Osteocyte (in vitro differentiated cells): Measurements from ENCODE around the gene PHF24. TPM values are rescaled to one million over a fixed set of nuclear protein-coding genes. Genes with fewer than 3 reads are reported as not detected.

ENCODE experiments used
- DNase-seq: peaks from one replicate; pipeline ENCODE4 v3.0.0; 2021; ENCODE audit warnings: mixed read lengths; ENCODE audit not compliant: unreplicated experiment; ENCODE audit errors: extremely low spot score
- H3K27ac Mint-ChIP-seq: one replicate; pipeline ENCODE4 v1.8.0; 2021; ENCODE audit warnings: mild to moderate bottlenecking, mixed read lengths; ENCODE audit not compliant: unreplicated experiment
- H3K27me3 Mint-ChIP-seq: one replicate; pipeline ENCODE4 v1.8.0; 2021; ENCODE audit warnings: mixed read lengths; ENCODE audit not compliant: unreplicated experiment
- H3K36me3 Mint-ChIP-seq: one replicate; pipeline ENCODE4 v1.8.0; 2021; ENCODE audit warnings: mixed read lengths; ENCODE audit not compliant: unreplicated experiment
- H3K4me1 Mint-ChIP-seq: one replicate; pipeline ENCODE4 v1.8.0; 2021; ENCODE audit warnings: mixed read lengths; ENCODE audit not compliant: unreplicated experiment
- H3K4me3 Mint-ChIP-seq: one replicate; pipeline ENCODE4 v1.8.0; 2021; ENCODE audit warnings: mild to moderate bottlenecking, moderate library complexity, mixed read lengths; ENCODE audit not compliant: unreplicated experiment
- H3K9me3 Mint-ChIP-seq: one replicate; pipeline ENCODE4 v1.8.0; 2021; ENCODE audit warnings: mixed read lengths; ENCODE audit not compliant: unreplicated experiment
- CTCF ChIP-seq: fragments of 200-600 bp; sonication (generic); IDR thresholded peaks from 2 replicates; pipeline ENCODE4 v1.5.0; 2021; ENCODE audit warnings: antibody characterized with exemption, mild to moderate bottlenecking, moderate library complexity
- total RNA-seq: library from RNA; stranded (reverse); gene quantifications from 2 replicates; pipeline ENCODE4 v1.2.1, GENCODE V29; 2021

The PHF24 gene
- total RNA-seq, 1 donor from 2014 or later: not detected

GRCh38 chr9:34961574-34962490 lies 3.7 kb downstream of the PHF24 start:
- no peak overlapping the region for H3K27ac Mint-ChIP-seq
- no peaks in the 10 kb centered on the region for H3K4me1 Mint-ChIP-seq
- H3K4me3 Mint-ChIP-seq: no peak overlapping the region
- peaks cover 82% of the 10 kb centered on the region for H3K27me3 Mint-ChIP-seq
- no peak for TF ChIP-seq CTCF
- H3K9me3 Mint-ChIP-seq: no peaks in the 10 kb centered on the region
- DNase-seq: no peak
- H3K36me3 Mint-ChIP-seq: no peaks in the 10 kb centered on the region

- H3K4me3 Mint-ChIP-seq: no peak overlapping the region
- TF ChIP-seq CTCF: no peak
- no peak for DNase-seq
- no peak overlapping the region for H3K27ac Mint-ChIP-seq
- no peaks in the 10 kb centered on the region for H3K36me3 Mint-ChIP-seq
- H3K9me3 Mint-ChIP-seq: no peaks in the 10 kb centered on the region
- no peaks in the 10 kb centered on the region for H3K4me1 Mint-ChIP-seq
- H3K27me3 Mint-ChIP-seq: peaks cover 84% of the 10 kb centered on the region
Observed at GRCh38 chr9:34962546-34962945, 4.5 kb downstream of the PHF24 start.

GRCh38 chr9:34963552-34963951 lies 5.5 kb downstream of the PHF24 start:
- Mint-ChIP-seq H3K4me3 (no peak overlapping the region), H3K27me3 (peaks cover 90% of the 10 kb centered on the region), H3K27ac (no peak overlapping the region), H3K4me1 (no peaks in the 10 kb centered on the region), H3K9me3 (no peaks in the 10 kb centered on the region), H3K36me3 (no peaks in the 10 kb centered on the region)
- DNase-seq: no peak
- TF ChIP-seq CTCF: no peak

- H3K27me3 Mint-ChIP-seq: peaks cover 88% of the 10 kb centered on the region
- no peak for TF ChIP-seq CTCF
- no peak for DNase-seq
- no peak overlapping the region for H3K4me3 Mint-ChIP-seq
- no peak overlapping the region for H3K27ac Mint-ChIP-seq
- no peaks in the 10 kb centered on the region for H3K4me1 Mint-ChIP-seq
- H3K36me3 Mint-ChIP-seq: no peaks in the 10 kb centered on the region
- H3K9me3 Mint-ChIP-seq: no peaks in the 10 kb centered on the region
Observed at GRCh38 chr9:34964458-34964857, 6.4 kb downstream of the PHF24 start.

GRCh38 chr9:34971146-34971811 lies 13.2 kb downstream of the PHF24 start:
- Mint-ChIP-seq H3K4me3 (no peak overlapping the region), H3K4me1 (no peaks in the 10 kb centered on the region), H3K27me3 (peaks cover 69% of the 10 kb centered on the region), H3K9me3 (no peaks in the 10 kb centered on the region), H3K36me3 (no peaks in the 10 kb centered on the region), H3K27ac (no peak overlapping the region)
- no peak for DNase-seq
- TF ChIP-seq CTCF: no peak
